Activated CD4-positive, alpha-beta T cell treated with anti-CD3 and anti-CD28 coated beads, Interleukin-2, Interleukin-4, amounts not matched to agents 100 ng/mL and 50 ng/mL, durations not matched to agents 16 hours and 8 hours (primary cell): Measurements from ENCODE around the gene PCDHA6.
"Not testable (repeated sequence)": the region's sequence is repeated elsewhere in the genome, so short reads cannot be mapped to it uniquely, and the experiment has no call there.

ENCODE experiments used
- DNase-seq: peaks from one replicate; pipeline ENCODE4 v3.0.0-alpha.2; 2020; ENCODE audit warnings: low spot score

PCDHA6 gene

DNA sequence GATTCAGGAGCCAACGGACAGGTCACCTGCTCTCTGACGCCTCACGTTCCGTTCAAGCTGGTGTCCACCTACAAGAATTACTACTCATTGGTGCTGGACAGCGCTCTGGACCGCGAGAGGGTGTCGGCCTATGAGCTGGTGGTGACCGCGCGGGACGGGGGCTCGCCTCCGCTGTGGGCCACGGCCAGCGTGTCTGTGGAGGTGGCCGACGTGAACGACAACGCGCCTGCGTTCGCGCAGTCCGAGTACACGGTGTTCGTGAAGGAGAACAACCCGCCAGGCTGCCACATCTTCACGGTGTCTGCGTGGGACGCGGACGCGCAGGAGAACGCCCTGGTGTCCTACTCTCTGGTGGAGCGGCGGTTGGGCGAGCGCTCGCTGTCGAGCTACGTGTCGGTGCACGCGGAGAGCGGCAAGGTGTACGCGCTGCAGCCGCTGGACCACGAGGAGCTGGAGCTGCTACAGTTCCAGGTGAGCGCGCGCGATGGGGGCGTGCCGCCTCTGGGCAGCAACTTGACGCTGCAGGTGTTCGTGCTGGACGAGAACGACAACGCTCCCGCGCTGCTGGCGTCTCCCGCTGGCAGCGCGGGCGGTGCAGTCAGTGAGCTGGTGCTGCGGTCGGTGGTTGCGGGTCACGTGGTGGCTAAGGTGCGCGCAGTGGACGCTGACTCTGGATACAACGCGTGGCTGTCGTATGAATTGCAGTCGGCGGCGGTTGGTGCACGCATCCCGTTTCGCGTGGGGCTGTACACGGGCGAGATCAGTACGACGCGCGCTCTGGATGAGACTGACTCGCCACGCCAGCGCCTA lies 29.6 kb downstream of the PCDHA6 start:
- no peak for DNase-seq

DNA sequence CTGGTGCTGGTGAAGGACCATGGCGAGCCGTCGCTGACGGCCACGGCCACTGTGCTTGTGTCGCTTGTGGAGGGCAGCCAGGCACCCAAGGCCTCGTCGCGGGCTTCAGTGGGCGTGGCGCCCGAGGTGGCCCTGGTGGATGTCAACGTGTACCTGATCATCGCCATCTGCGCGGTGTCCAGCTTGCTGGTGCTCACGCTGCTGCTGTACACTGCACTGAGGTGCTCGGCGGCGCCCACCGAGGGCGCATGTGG lies 30.2 kb downstream of the PCDHA6 start:
- no peak for DNase-seq

- DNase-seq = no peak
These were observed 34.9 kb downstream of the PCDHA6 start for GRCh38 chr5:140862441-140863295.

GRCh38 chr5:140868721-140869554 lies 41.2 kb downstream of the PCDHA6 start, which contains the start of gene PCDHA11:
Gene PCDHA11 (plus strand): TSS chr5:140868957. CDS start chr5:140869104, 147 bp downstream.
- no peak for DNase-seq

DNA sequence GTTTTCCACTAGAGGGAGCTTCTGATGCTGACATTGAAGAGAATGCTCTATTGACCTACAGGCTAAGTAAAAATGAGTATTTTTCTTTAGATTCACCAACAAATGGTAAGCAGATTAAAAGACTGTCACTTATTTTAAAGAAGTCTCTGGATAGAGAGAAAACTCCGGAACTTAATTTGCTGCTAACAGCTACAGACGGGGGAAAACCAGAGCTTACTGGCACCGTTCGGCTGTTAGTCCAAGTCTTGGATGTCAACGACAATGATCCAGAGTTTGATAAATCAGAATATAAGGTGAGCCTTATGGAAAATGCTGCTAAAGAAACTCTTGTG lies 41.8 kb downstream of the PCDHA6 start:
- DNase-seq = no peak

GRCh38 chr5:140870221-140871201 lies 42.8 kb downstream of the PCDHA6 start:
- no peak for DNase-seq

DNA sequence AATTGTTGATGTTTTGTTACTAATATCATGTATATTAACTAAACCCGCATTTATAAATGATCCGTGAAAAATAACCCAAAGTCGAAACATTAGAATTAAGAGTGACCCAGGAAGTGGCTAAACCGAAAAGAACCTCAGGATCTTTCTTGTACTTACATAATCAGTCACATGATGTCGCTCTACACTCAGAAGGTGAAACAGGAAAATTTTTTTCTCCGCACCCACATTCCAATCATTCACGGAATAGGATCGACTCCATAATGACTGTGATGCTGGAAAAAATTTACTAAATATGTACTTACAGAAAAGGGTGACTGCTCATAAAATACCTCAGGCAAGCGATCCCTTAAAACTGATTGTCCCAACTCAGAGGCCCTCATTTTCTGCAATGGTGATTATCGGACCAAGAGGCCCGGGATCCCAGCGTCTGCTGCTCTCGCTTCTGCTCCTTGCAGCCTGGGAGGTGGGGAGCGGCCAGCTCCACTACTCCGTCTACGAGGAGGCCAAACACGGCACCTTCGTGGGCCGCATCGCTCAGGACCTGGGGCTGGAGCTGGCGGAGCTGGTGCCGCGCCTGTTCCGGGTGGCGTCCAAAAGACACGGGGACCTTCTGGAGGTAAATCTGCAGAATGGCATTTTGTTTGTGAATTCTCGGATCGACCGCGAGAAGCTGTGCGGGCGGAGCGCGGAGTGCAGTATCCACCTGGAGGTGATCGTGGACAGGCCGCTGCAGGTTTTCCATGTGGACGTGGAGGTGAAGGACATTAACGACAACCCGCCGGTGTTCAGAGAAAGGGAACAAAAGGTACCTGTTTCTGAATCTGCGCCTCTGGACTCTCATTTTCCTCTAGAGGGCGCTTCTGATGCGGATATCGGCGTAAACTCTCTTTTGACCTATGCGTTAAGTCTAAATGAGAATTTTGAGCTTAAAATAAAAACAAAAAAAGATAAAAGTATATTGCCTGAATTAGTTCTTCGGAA lies 47.6 kb downstream of the PCDHA6 start, which contains the start of gene PCDHA12:
Gene PCDHA12 (plus strand): TSS at position 224 of the 981 bp plus-strand sequence. CDS start 165 bp downstream, at position 389.
- DNase-seq = no peak

DNA sequence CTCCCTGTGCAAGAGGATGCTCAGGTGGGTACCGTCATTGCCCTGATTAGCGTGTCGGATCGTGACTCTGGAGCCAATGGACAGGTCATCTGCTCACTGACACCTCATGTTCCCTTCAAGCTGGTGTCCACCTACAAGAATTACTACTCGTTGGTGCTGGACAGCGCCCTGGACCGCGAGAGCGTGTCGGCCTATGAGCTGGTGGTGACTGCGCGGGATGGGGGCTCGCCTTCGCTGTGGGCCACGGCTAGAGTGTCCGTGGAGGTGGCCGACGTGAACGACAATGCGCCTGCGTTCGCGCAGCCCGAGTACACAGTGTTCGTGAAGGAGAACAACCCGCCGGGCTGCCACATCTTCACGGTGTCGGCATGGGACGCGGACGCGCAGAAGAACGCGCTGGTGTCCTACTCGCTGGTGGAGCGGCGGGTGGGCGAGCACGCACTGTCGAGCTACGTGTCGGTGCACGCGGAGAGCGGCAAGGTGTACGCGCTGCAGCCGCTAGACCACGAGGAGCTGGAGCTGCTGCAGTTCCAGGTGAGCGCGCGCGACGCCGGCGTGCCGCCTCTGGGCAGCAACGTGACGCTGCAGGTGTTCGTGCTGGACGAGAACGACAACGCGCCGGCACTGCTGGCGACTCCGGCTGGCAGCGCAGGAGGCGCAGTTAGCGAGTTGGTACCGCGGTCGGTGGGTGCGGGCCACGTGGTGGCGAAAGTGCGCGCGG lies 48.9 kb downstream of the PCDHA6 start:
- not testable (repeated sequence) for DNase-seq

DNA sequence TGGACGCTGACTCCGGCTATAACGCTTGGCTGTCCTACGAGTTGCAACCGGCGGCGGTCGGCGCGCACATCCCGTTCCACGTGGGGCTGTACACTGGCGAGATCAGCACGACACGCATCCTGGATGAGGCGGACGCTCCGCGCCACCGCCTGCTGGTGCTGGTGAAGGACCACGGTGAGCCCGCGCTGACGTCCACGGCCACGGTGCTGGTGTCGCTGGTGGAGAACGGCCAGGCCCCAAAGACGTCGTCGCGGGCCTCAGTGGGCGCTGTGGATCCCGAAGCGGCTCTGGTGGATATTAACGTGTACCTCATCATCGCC lies 49.5 kb downstream of the PCDHA6 start:
- no peak for DNase-seq
